WTC11 (cell line): Measurements from ENCODE around the gene CDH2. TPM values are rescaled to one million over a fixed set of nuclear protein-coding genes. Genes with fewer than 3 reads are reported as not detected.

Experiments
- ATAC-seq: fragments of 200-7000 bp; cut with Tn5 transposase; 2 replicates; pipeline ENCODE4 v1.10.0; 2021; ENCODE audit warnings: mild to moderate bottlenecking, moderate library complexity
- CTCF ChIA-PET: fragments of 300-600 bp; sonication (Branson Sonifier 250); formaldehyde crosslinking; loops from one replicate; lab custom pipeline; 2021; ENCODE audit warnings: antibody characterized with exemption; lab: Charles Lee
- POLR2A ChIA-PET: fragments of 350-600 bp; sonication (Branson Sonifier 250); formaldehyde crosslinking; loops from one replicate; lab custom pipeline; 2021; ENCODE audit warnings: antibody characterized with exemption; lab: Charles Lee
- DNase-seq: peaks from one replicate; pipeline ENCODE4 v3.0.0; 2021; ENCODE audit warnings: low spot score
- H3K27ac Mint-ChIP-seq: 2 replicates; pipeline ENCODE4 v1.8.0; 2021; ENCODE audit warnings: mixed read lengths
- H3K27me3 Mint-ChIP-seq: 2 replicates; pipeline ENCODE4 v1.8.0; 2021; ENCODE audit warnings: low read depth, mild to moderate bottlenecking, moderate library complexity, mixed read lengths
- H3K36me3 Mint-ChIP-seq: 2 replicates; pipeline ENCODE4 v1.8.0; 2021; ENCODE audit warnings: mixed read lengths
- H3K4me1 Mint-ChIP-seq: 2 replicates; pipeline ENCODE4 v1.8.0; 2022; ENCODE audit warnings: mixed read lengths
- H3K4me3 Mint-ChIP-seq: 2 replicates; pipeline ENCODE4 v1.8.0; 2021; ENCODE audit warnings: mild to moderate bottlenecking, moderate library complexity, mixed read lengths
- H3K9me3 Mint-ChIP-seq: 2 replicates; pipeline ENCODE4 v1.8.0; 2021; ENCODE audit warnings: mixed read lengths
- ATF6 ChIP-seq: sonication (generic); formaldehyde crosslinking; IDR thresholded peaks from 2 replicates; pipeline ENCODE4 v1.8.1; 2023; ENCODE audit warnings: mild to moderate bottlenecking, missing genetic modification reagents
- EMX1 ChIP-seq: fragments of 250-450 bp; sonication (Bioruptor Pico); IDR thresholded peaks from 2 replicates; pipeline ENCODE4 v1.8.0; 2021; ENCODE audit warnings: mild to moderate bottlenecking
- GRHL2 ChIP-seq: fragments of 250-450 bp; sonication (Bioruptor Pico); IDR thresholded peaks from 2 replicates; pipeline ENCODE4 v1.8.0; 2022; ENCODE audit warnings: mild to moderate bottlenecking, moderate library complexity; ENCODE audit not compliant: insufficient replicate concordance, severe bottlenecking
- IRF1 ChIP-seq: sonication (generic); formaldehyde crosslinking; IDR thresholded peaks from 2 replicates; pipeline ENCODE4 v1.8.0; 2023; ENCODE audit warnings: missing genetic modification reagents
- IRF2 ChIP-seq: sonication (generic); formaldehyde crosslinking; IDR thresholded peaks from 2 replicates; pipeline ENCODE4 v1.8.0; 2022; ENCODE audit warnings: low read depth, missing genetic modification reagents, borderline replicate concordance
- JAZF1 ChIP-seq: fragments of 250-450 bp; sonication (Bioruptor Pico); IDR thresholded peaks from 2 replicates; pipeline ENCODE4 v1.9.0; 2021; ENCODE audit warnings: moderate library complexity, mild to moderate bottlenecking, inconsistent platforms
- KAT7 ChIP-seq: sonication (generic); formaldehyde crosslinking; IDR thresholded peaks from 2 replicates; pipeline ENCODE4 v1.8.1; 2023; ENCODE audit warnings: missing genetic modification reagents, mild to moderate bottlenecking, borderline replicate concordance
- MYBL2 ChIP-seq: sonication (generic); formaldehyde crosslinking; IDR thresholded peaks from 2 replicates; pipeline ENCODE4 v1.8.1; 2023; ENCODE audit warnings: mild to moderate bottlenecking, moderate library complexity, missing genetic modification reagents
- NFE2L1 ChIP-seq: sonication (generic); formaldehyde crosslinking; IDR thresholded peaks from 2 replicates; pipeline ENCODE4 v1.8.1; 2023; ENCODE audit warnings: missing genetic modification reagents
- NR1H2 ChIP-seq: sonication (generic); formaldehyde crosslinking; IDR thresholded peaks from 2 replicates; pipeline ENCODE4 v1.9.0; 2021; ENCODE audit warnings: mild to moderate bottlenecking, moderate library complexity, missing genetic modification reagents
- TCF7 ChIP-seq: sonication (generic); formaldehyde crosslinking; IDR thresholded peaks from 2 replicates; pipeline ENCODE4 v1.8.0; 2022; ENCODE audit warnings: mild to moderate bottlenecking, low read depth, missing genetic modification reagents, moderate library complexity
- USF2 ChIP-seq: sonication (generic); formaldehyde crosslinking; IDR thresholded peaks from 2 replicates; pipeline ENCODE4 v1.8.1; 2023; ENCODE audit warnings: mild to moderate bottlenecking, missing genetic modification reagents, moderate library complexity
- ZNF219 ChIP-seq: sonication (generic); formaldehyde crosslinking; IDR thresholded peaks from 2 replicates; pipeline ENCODE4 v1.8.0; 2023; ENCODE audit warnings: missing genetic modification reagents, mild to moderate bottlenecking, borderline replicate concordance
- ZNF263 ChIP-seq: sonication (generic); formaldehyde crosslinking; IDR thresholded peaks from 2 replicates; pipeline ENCODE4 v1.8.1; 2022; ENCODE audit warnings: low read depth, mild to moderate bottlenecking, moderate library complexity, missing genetic modification reagents
- ZNF671 ChIP-seq: fragments of 250-450 bp; sonication (Bioruptor Pico); IDR thresholded peaks from 2 replicates; pipeline ENCODE4 v1.8.0; 2021; ENCODE audit warnings: mild to moderate bottlenecking
- total RNA-seq: library from RNA; stranded (reverse); gene quantifications from 3 replicates; pipeline ENCODE4 v1.2.3, GENCODE V29; 2021
- TF ChIP-seq, protein P1 (sequence below): fragments of 200-600 bp; IDR thresholded peaks from 2 replicates; pipeline ENCODE4 v1.8.0; 2022; ENCODE audit warnings: antibody characterized with exemption
- TF ChIP-seq, protein P2 (sequence below): sonication (generic); formaldehyde crosslinking; IDR thresholded peaks from 2 replicates; pipeline ENCODE4 v1.8.1; 2023; ENCODE audit warnings: mild to moderate bottlenecking, moderate library complexity, missing genetic modification reagents
- TF ChIP-seq, protein P3 (sequence below): sonication (generic); formaldehyde crosslinking; IDR thresholded peaks from 2 replicates; pipeline ENCODE4 v1.8.0; 2022; ENCODE audit warnings: missing genetic modification reagents
- TF ChIP-seq, protein P4 (sequence below): fragments of 250-450 bp; sonication (Bioruptor Pico); IDR thresholded peaks from 2 replicates; pipeline ENCODE4 v1.8.0; 2021; ENCODE audit warnings: mild to moderate bottlenecking
- TF ChIP-seq, protein P5 (sequence below): sonication (generic); formaldehyde crosslinking; IDR thresholded peaks from 2 replicates; pipeline ENCODE4 v1.8.1; 2022; ENCODE audit warnings: low read depth, missing genetic modification reagents, borderline replicate concordance

Gene CDH2
- total RNA-seq, 1 experiment from 2014 or later = 17.3 TPM

DNA sequence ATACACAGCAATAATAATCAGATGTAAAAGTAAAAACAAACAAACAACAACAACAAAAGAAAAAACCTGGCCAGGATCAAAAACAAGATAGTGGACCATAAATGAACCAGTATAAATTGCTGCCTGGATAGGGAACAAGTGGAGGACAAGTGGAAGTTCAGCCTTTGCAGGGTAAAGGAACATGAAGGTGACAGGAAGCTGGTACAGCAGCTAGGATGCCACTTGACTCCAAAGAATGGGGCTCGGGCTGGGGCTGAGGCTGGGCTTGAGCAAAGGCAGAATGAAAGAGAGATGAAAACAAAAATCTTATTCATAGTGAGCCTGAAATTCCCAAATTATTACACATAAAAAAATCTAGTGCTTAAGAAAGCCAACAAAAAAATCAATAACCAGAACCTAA is 146.5 kb downstream of the CDH2 start (continued):
- TF ChIP-seq ATF6 (CRISPR knock-in tag) = no peak

GRCh38 chr18:28027755-28028154 is 149.2 kb downstream of the CDH2 start:
- Mint-ChIP-seq H3K27ac (no peak overlapping the region), H3K4me3 (no peak overlapping the region), H3K9me3 (no peaks in the 10 kb centered on the region), H3K27me3 (no peaks in the 10 kb centered on the region), H3K4me1 (no peaks in the 10 kb centered on the region), H3K36me3 (no peaks in the 10 kb centered on the region)
- DNase-seq (no peak), ATAC-seq (no peak)
- POLR2A ChIA-PET = no interaction called here
- CTCF ChIA-PET = no interaction called here
- TF ChIP-seq NR1H2 (CRISPR knock-in tag) (no peak), MYBL2 (CRISPR knock-in tag) (no peak), GRHL2 (CRISPR knock-in tag) (no peak), NFE2L1 (CRISPR knock-in tag) (no peak), IRF2 (no peak), IRF1 (no peak), JAZF1 (CRISPR knock-in tag) (no peak), KAT7 (CRISPR knock-in tag) (no peak), ZNF219 (CRISPR knock-in tag) (no peak), ZNF671 (no peak), ZNF263 (CRISPR knock-in tag) (no peak), EMX1 (CRISPR knock-in tag) (no peak), USF2 (CRISPR knock-in tag) (no peak), TCF7 (CRISPR knock-in tag) (no peak)
- TF ChIP-seq, protein P1, sequence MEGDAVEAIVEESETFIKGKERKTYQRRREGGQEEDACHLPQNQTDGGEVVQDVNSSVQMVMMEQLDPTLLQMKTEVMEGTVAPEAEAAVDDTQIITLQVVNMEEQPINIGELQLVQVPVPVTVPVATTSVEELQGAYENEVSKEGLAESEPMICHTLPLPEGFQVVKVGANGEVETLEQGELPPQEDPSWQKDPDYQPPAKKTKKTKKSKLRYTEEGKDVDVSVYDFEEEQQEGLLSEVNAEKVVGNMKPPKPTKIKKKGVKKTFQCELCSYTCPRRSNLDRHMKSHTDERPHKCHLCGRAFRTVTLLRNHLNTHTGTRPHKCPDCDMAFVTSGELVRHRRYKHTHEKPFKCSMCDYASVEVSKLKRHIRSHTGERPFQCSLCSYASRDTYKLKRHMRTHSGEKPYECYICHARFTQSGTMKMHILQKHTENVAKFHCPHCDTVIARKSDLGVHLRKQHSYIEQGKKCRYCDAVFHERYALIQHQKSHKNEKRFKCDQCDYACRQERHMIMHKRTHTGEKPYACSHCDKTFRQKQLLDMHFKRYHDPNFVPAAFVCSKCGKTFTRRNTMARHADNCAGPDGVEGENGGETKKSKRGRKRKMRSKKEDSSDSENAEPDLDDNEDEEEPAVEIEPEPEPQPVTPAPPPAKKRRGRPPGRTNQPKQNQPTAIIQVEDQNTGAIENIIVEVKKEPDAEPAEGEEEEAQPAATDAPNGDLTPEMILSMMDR = no peak
- TF ChIP-seq, protein P2, sequence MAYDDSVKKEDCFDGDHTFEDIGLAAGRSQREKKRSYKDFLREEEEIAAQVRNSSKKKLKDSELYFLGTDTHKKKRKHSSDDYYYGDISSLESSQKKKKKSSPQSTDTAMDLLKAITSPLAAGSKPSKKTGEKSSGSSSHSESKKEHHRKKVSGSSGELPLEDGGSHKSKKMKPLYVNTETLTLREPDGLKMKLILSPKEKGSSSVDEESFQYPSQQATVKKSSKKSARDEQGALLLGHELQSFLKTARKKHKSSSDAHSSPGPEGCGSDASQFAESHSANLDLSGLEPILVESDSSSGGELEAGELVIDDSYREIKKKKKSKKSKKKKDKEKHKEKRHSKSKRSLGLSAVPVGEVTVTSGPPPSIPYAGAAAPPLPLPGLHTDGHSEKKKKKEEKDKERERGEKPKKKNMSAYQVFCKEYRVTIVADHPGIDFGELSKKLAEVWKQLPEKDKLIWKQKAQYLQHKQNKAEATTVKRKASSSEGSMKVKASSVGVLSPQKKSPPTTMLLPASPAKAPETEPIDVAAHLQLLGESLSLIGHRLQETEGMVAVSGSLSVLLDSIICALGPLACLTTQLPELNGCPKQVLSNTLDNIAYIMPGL (CRISPR knock-in tag) = no peak
- TF ChIP-seq, protein P3, sequence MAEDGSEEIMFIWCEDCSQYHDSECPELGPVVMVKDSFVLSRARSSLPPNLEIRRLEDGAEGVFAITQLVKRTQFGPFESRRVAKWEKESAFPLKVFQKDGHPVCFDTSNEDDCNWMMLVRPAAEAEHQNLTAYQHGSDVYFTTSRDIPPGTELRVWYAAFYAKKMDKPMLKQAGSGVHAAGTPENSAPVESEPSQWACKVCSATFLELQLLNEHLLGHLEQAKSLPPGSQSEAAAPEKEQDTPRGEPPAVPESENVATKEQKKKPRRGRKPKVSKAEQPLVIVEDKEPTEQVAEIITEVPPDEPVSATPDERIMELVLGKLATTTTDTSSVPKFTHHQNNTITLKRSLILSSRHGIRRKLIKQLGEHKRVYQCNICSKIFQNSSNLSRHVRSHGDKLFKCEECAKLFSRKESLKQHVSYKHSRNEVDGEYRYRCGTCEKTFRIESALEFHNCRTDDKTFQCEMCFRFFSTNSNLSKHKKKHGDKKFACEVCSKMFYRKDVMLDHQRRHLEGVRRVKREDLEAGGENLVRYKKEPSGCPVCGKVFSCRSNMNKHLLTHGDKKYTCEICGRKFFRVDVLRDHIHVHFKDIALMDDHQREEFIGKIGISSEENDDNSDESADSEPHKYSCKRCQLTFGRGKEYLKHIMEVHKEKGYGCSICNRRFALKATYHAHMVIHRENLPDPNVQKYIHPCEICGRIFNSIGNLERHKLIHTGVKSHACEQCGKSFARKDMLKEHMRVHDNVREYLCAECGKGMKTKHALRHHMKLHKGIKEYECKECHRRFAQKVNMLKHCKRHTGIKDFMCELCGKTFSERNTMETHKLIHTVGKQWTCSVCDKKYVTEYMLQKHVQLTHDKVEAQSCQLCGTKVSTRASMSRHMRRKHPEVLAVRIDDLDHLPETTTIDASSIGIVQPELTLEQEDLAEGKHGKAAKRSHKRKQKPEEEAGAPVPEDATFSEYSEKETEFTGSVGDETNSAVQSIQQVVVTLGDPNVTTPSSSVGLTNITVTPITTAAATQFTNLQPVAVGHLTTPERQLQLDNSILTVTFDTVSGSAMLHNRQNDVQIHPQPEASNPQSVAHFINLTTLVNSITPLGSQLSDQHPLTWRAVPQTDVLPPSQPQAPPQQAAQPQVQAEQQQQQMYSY (CRISPR knock-in tag) = no peak
- TF ChIP-seq, protein P4, sequence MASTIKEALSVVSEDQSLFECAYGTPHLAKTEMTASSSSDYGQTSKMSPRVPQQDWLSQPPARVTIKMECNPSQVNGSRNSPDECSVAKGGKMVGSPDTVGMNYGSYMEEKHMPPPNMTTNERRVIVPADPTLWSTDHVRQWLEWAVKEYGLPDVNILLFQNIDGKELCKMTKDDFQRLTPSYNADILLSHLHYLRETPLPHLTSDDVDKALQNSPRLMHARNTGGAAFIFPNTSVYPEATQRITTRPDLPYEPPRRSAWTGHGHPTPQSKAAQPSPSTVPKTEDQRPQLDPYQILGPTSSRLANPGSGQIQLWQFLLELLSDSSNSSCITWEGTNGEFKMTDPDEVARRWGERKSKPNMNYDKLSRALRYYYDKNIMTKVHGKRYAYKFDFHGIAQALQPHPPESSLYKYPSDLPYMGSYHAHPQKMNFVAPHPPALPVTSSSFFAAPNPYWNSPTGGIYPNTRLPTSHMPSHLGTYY = no peak
- TF ChIP-seq, protein P5, sequence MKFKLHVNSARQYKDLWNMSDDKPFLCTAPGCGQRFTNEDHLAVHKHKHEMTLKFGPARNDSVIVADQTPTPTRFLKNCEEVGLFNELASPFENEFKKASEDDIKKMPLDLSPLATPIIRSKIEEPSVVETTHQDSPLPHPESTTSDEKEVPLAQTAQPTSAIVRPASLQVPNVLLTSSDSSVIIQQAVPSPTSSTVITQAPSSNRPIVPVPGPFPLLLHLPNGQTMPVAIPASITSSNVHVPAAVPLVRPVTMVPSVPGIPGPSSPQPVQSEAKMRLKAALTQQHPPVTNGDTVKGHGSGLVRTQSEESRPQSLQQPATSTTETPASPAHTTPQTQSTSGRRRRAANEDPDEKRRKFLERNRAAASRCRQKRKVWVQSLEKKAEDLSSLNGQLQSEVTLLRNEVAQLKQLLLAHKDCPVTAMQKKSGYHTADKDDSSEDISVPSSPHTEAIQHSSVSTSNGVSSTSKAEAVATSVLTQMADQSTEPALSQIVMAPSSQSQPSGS = no peak
- TF ChIP-seq, all 79 proteins: peak for 0
